HG03045 (cell line): ENCODE data around the gene DDA1.

Experiments used
- ATAC-seq: cut with Tn5 transposase; IDR thresholded peaks from one replicate; pipeline ENCODE4 v1.9.1; 2021; ENCODE audit warnings: mild to moderate bottlenecking, moderate library complexity; ENCODE audit not compliant: unreplicated experiment

DDA1 gene

DNA sequence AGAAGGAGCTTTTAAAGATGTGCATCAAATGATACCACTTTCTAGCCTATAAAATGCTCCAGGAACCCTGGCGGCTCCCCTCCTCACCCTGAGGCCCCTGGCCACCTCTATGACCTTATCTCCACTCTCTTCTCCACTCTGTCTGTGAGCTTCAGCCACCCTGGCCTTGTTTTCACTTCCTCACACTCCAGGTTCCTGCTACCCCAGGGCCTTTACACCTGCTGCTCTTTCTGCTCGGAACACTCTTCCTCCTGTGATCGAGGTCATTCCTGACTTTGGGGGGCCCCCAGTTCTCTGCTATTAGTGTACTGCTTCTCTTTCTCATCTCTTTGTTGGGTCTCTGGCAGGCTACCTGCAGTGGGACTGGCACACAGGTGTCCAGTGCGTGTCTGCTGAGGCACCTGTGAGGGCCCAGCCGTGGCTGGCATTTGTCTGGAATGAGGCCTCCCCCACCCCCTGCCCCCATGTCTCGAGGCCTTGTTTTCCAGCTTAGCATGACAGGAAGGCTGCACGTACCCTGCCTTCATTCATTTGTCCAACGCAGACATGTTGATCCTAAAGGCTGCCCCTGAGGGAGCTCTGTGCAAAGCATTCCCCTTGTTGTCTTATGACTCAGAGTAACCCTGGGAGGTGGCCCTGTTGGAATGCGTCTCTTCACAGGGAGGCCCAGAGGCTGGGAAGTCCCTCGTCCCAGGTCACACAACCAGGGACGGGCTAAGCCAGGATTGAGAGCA, 2.3 kb downstream of the DDA1 start:
- no peak for ATAC-seq

GRCh38 chr19:17312189-17313113, 3.1 kb downstream of the DDA1 start:
- ATAC-seq: no peak

DNA sequence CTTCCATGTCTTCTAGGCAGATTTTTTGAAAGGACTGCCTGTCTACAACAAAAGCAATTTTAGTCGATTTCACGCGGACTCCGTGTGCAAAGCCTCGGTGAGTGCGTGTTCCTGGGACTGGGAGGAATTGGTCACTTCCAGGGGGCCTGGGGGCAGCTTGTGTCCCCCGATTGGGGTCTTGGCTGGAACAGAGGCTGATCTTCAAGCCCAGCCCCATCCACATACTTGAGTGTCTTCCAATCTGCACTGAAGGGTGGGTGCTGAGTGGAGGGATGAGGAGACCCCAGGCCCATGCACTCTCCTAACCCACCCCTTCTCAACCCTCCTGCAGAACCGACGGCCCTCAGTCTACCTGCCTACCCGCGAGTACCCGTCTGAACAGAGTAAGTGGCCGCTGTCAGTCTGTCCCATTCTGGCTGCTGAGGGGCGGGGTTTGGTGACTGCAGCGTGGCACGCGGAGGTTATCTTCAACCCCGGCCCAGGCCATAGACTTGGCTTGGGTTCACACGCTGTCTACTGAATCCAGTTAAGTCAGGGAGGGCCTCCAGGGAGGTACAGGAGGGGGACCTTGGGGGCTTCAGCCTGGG, 4.7 kb downstream of the DDA1 start:
- ATAC-seq: no peak

DNA sequence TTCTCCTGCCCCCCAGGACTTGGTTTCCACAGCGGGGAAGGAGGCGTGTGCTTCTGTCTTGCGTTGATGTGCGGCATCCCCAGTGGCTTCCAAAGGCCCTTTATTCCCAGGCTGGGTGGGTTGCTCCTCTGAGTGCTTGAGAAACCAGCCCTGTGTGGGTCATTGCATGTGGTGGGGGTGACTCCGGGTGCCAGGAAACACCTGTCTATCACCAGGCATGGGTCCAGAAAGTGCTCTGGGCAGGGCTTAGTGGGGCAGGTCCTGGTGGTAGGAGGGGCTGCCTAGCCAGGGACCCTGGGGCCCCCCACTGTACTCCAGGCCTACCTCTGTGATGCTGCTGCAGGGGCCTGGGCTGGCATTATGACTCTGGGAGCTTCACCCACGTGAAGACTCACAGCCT, 9.6 kb downstream of the DDA1 start:
- no peak for ATAC-seq

DNA sequence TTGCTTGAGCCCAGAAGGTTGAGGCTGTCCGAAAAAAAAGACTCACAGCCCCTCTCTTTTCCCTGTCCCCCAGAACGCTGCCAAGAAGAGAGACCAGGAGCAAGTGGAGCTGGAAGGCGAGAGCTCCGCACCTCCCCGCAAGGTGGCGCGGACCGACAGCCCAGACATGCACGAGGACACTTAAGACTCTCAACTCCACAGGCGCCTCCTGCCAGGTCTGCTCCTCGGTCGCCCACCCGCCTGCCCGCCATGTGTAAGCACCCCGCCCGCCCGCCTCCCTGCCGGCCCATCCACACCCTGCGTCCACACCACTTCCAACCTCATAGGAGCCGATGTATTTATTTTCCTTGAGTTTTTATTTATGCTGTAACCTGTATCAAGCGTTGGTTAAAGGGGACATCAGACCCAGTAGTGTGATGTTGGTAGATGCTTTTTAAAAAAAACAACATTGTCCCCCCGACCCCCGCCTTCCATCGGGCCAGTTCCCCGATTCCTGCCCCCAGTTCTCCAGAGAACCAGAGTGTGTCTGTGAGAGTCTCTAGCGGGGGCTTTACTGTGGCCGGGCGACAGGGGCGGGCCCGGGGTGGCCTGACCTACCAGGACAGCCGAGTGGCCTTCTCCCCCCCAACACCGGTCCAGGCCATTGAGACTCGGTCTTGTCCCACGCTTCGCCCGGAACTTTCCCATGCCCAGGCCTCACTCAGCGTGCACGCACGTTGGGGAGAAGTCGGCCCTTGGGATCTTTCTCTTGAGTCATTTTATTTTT, 10.3 kb downstream of the DDA1 start:
- no peak for ATAC-seq

DNA sequence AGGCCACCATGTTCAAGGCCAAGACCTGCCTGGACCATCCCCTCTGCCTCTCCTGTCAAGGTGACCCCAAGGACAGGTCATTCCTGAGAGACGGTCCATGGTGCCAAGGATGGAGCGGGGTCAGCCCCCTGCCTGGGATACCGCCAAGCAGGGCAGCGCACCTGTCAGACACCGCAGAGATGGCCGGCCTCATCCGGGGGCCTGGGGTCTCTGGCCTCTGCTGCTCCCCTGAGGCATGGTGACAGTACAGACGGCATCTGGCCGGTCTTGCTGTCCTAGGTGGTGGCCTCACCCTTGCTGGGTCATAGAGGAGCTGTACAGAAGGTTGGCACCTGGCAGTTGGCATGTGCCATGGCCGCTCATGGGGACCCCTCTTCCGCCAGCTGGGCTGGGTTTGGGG, 11.1 kb downstream of the DDA1 start:
- no peak for ATAC-seq

DNA sequence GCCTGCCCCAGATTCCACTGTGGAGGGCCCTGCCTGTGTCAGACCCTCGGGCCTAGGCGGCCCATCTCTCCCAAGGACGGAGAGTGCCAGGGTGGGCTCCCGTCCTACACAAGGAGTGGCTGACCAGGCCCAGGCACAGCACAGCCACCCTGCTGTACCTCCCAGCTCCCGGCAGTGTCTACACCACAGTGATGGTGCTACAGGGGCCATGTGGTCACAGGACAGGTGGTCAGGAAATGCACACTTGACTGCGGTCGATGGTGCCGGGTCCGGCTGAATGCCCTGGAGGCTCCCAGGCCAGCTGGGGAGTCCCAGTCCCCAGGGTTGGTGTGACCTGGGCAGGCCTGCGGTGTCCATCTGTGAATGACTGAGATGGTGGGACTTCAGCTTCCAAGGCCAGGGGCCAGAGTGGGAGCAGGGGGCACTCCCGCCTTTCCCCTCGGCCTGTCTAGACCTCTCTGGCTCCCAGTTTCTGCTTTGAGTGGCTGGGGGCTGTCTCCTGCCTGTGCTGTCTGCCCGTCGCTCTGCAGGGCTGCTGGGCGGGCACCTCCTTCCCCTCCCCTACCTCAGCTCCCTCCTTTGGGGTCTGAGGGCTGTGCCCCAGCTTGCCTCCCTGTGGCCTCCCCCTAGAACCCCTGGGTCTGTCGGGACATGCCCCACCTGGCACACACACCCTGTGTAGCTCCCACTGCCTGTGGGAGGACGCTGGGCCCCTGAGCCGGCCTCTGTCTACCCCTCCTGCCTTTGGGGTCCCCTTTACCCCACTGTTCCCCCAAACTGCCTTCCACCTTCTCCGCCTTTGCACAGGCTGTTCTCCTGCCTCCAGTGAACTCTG, 12.5 kb downstream of the DDA1 start:
- ATAC-seq: no peak

- no peak for ATAC-seq
These were observed 13.5 kb downstream of the DDA1 start for GRCh38 chr19:17322854-17323253.

GRCh38 chr19:17323300-17323963, 14.1 kb downstream of the DDA1 start:
- no peak for ATAC-seq

- ATAC-seq: no peak
These were observed 14.6 kb downstream of the DDA1 start for GRCh38 chr19:17323964-17324332.

GRCh38 chr19:17324357-17325114, 15.2 kb downstream of the DDA1 start:
- ATAC-seq: no peak

- no peak for ATAC-seq
These were observed 15.8 kb downstream of the DDA1 start for GRCh38 chr19:17325133-17325532.

DNA sequence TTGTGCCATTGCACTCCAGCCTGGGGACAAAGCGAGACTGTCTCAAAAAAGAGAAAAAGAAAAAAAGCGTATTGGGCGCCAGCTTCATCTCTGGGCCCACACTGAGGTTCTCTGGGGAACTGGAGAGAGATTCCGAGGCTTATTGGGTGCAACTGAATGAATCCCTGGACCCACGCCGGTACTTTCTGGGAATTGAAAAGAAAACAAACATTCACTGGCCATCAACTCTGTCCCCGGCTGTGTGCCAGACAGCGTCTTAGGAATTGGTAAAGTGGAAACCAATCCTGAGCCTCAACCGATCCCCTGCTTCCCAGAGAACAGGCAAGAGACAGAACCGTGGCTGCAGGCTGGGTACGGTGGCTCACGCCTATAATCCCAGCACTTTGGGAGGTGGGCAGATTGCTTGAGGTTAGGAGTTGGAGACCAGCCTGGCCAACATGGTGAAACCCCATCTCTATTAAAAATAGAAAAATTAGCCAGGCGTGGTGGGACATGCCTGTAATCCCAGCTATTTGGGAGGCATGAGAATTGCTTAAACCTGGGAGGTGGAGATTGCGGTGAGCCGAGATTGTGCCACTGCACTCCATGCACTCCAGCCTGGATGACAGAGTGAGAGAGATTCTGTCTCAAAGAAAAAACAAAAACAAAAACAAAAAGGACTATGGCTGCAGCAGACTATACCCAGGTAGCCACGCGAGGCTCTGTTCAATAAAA, 16.7 kb downstream of the DDA1 start:
- ATAC-seq: no peak

DNA sequence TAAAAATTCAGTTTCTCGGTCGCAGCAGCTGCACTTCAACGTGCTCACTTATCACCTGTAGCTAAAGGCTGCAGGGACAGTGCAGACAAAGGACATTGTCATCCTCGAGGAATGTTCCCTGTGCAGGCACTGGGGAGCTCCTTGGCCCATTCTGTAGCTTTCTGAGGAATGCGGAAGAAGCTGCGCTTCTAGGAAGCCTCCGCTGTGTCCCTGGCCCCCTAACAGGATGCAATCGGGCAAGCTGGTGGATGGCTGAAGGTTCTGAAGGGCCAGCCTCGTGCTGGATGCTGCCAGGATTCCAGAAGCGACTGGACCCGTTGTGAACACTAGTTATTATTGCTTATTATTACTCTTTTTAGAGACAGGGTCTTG, 17.2 kb downstream of the DDA1 start:
- no peak for ATAC-seq

GRCh38 chr19:17327068-17327653, 17.8 kb downstream of the DDA1 start:
- ATAC-seq: no peak

- no peak for ATAC-seq
These were observed 18.5 kb downstream of the DDA1 start for GRCh38 chr19:17327654-17328516.
